ENCODE results near the gene EML1. TPM values are rescaled to one million over a fixed set of nuclear protein-coding genes. Genes with fewer than 3 reads are reported as not detected.

EML1 gene
- total RNA-seq, 1 experiment from 2014 or later, result 7.2 TPM

- H3K4me3 Mint-ChIP-seq (ENCODE audit: unreplicated experiment), result no peak overlapping the region
Observed at GRCh38 chr14:99976681-99977080, 183.5 kb downstream of the EML1 start.

GRCh38 chr14:99980299-99980698 is 187.1 kb downstream of the EML1 start:
- Histone ChIP-seq H3K9me3 (no peaks in the 10 kb centered on the region), H3K27me3 (replicated peaks; ENCODE audit: control insufficient read depth, insufficient read depth, low read length) (no peaks in the 10 kb centered on the region), H3K36me3 (ENCODE audit: control insufficient read depth, insufficient read depth, low read length) (no peaks in the 10 kb centered on the region), H3K4me3 (ENCODE audit: low read depth, low read length) (no peak overlapping the region), H3K4me1 (no peaks in the 10 kb centered on the region)
- Mint-ChIP-seq H3K4me1 (ENCODE audit: low read depth, unreplicated experiment) (peaks cover 7% of the 10 kb centered on the region), H3K36me3 (ENCODE audit: insufficient read depth, unreplicated experiment) (no peaks in the 10 kb centered on the region), H3K4me3 (ENCODE audit: unreplicated experiment) (no peak overlapping the region), H3K27me3 (ENCODE audit: insufficient read depth, unreplicated experiment) (peaks cover 2% of the 10 kb centered on the region), H3K27ac (ENCODE audit: unreplicated experiment) (no peak overlapping the region), H3K9me3 (ENCODE audit: unreplicated experiment) (no peaks in the 10 kb centered on the region)
- BruUV-seq (replicated peaks), result no TSS peak
- ChIA-PET POLR2A (no interaction called here), CTCF (interaction anchor here (0.6 to 1.3 kb wide), 3 partner anchors 20 to 177 kb away, joined by 3 to 4 read pairs (median 3); no protein-coding TSS in a partner anchor)
- DNase-seq, result no peak
- intact Hi-C loops (cut with micrococcal nuclease; ENCODE audit: unreplicated experiment), result no loop called here
- TF ChIP-seq, protein P1, sequence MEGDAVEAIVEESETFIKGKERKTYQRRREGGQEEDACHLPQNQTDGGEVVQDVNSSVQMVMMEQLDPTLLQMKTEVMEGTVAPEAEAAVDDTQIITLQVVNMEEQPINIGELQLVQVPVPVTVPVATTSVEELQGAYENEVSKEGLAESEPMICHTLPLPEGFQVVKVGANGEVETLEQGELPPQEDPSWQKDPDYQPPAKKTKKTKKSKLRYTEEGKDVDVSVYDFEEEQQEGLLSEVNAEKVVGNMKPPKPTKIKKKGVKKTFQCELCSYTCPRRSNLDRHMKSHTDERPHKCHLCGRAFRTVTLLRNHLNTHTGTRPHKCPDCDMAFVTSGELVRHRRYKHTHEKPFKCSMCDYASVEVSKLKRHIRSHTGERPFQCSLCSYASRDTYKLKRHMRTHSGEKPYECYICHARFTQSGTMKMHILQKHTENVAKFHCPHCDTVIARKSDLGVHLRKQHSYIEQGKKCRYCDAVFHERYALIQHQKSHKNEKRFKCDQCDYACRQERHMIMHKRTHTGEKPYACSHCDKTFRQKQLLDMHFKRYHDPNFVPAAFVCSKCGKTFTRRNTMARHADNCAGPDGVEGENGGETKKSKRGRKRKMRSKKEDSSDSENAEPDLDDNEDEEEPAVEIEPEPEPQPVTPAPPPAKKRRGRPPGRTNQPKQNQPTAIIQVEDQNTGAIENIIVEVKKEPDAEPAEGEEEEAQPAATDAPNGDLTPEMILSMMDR (IDR thresholded peaks at IDR 0.05; ENCODE audit: insufficient read depth in 1 of 2, low read depth in 1 of 2, low read length in 1 of 2, severe bottlenecking in 1 of 2, unreplicated experiment in 1 of 2), result no peak

More at GRCh38 chr14:99976681-99977080, 183.5 kb downstream of the EML1 start:
- no peaks in the 10 kb centered on the region for H3K27me3 ChIP-seq (replicated peaks; ENCODE audit: control insufficient read depth, insufficient read depth, low read length)
- Mint-ChIP-seq H3K4me1 (ENCODE audit: low read depth, unreplicated experiment) (no peaks in the 10 kb centered on the region), H3K27me3 (ENCODE audit: insufficient read depth, unreplicated experiment) (peaks cover 5% of the 10 kb centered on the region), H3K36me3 (ENCODE audit: insufficient read depth, unreplicated experiment) (peaks cover 5% of the 10 kb centered on the region), H3K9me3 (ENCODE audit: unreplicated experiment) (peaks cover 9% of the 10 kb centered on the region), H3K27ac (ENCODE audit: unreplicated experiment) (no peak overlapping the region)
- BruUV-seq (replicated peaks), result no TSS peak
- no peaks in the 10 kb centered on the region for H3K36me3 ChIP-seq (ENCODE audit: control insufficient read depth, insufficient read depth, low read length)
- no peaks in the 10 kb centered on the region for H3K4me1 ChIP-seq
- TF ChIP-seq, protein P1 (IDR thresholded peaks at IDR 0.05; ENCODE audit: insufficient read depth in 1 of 2, low read depth in 1 of 2, low read length in 1 of 2, severe bottlenecking in 1 of 2, unreplicated experiment in 1 of 2), result no peak
- ChIA-PET CTCF (no interaction called here), POLR2A (no interaction called here)
- DNase-seq, result no peak
- no peak overlapping the region for H3K4me3 ChIP-seq (ENCODE audit: low read depth, low read length)
- peaks cover 4% of the 10 kb centered on the region; the same call in 1 of the 2 replicates for H3K9me3 ChIP-seq
- intact Hi-C loops (cut with micrococcal nuclease; ENCODE audit: unreplicated experiment), result no loop called here

- H3K27me3 ChIP-seq (replicated peaks; ENCODE audit: control insufficient read depth, insufficient read depth, low read length), result no peaks in the 10 kb centered on the region
- no peaks in the 10 kb centered on the region for H3K9me3 ChIP-seq
- H3K4me1 ChIP-seq, result no peaks in the 10 kb centered on the region
- Mint-ChIP-seq H3K9me3 (ENCODE audit: unreplicated experiment) (no peaks in the 10 kb centered on the region), H3K36me3 (ENCODE audit: insufficient read depth, unreplicated experiment) (no peaks in the 10 kb centered on the region), H3K27me3 (ENCODE audit: insufficient read depth, unreplicated experiment) (no peaks in the 10 kb centered on the region), H3K4me3 (ENCODE audit: unreplicated experiment) (no peak overlapping the region), H3K4me1 (ENCODE audit: low read depth, unreplicated experiment) (peaks cover 7% of the 10 kb centered on the region), H3K27ac (ENCODE audit: unreplicated experiment) (no peak overlapping the region)
- intact Hi-C loops (cut with micrococcal nuclease; ENCODE audit: unreplicated experiment), result loop anchor here (1.0 kb wide), 3 partner anchors 43 to 211 kb away; no protein-coding TSS in a partner anchor
- no peak overlapping the region for H3K4me3 ChIP-seq (ENCODE audit: low read depth, low read length)
- no peaks in the 10 kb centered on the region for H3K36me3 ChIP-seq (ENCODE audit: control insufficient read depth, insufficient read depth, low read length)
- ChIA-PET POLR2A (no interaction called here), CTCF (interaction anchor here (1.1 to 5.5 kb wide), 2 partner anchors 44 to 141 kb away, joined by 3 to 31 read pairs; no protein-coding TSS in a partner anchor)
- no TSS peak for BruUV-seq (replicated peaks)
- DNase-seq, result no peak
- TF ChIP-seq, protein P1 (IDR thresholded peaks at IDR 0.05; ENCODE audit: insufficient read depth in 1 of 2, low read depth in 1 of 2, low read length in 1 of 2, severe bottlenecking in 1 of 2, unreplicated experiment in 1 of 2), result no peak
Observed at GRCh38 chr14:99981806-99982205, 188.6 kb downstream of the EML1 start.
